ENCODE results near the gene NRROS. TPM values are rescaled to one million over a fixed set of nuclear protein-coding genes. Genes with fewer than 3 reads are reported as not detected.

The NRROS gene
- total RNA-seq, 1 experiment from 2014 or later, result 0.64 TPM

DNA sequence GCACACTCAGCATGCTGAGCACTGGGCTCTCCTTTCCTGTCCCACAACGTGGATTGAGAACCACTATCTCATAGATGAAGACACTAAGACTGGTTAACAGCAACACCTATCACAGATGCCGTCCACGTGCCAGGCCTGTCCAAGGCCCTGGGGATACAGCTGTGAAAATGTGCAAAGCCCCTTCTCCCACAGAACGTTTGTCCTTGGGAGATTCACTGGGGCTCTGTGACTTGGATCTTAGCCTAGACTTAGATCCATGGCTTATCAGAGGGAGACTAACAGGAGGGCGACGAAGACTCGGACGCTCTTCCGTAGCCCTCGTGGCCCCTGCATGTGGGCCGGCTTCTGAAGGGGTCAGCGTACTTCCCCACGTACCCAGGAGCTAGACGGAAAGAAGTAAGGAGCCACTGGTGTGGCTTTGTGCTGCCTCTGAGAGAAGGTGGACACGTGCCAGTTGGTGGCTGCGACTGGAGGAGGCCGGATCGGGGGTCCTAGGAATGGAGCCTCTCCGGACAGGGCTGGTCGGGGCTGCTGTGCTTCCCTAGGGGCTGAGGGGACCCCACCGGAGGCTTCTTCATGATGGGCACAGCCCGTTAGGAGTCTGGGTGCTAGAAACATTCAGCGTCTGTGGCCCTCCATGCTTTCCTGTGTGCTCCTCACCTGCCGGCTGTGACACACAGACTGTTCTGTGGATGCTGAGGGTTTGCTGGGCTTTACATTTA lies 964 bp downstream of the NRROS start:
- no peak overlapping the region for H3K4me3 ChIP-seq (ENCODE audit: low read depth, low read length, poor library complexity, severe bottlenecking)
- TF ChIP-seq CTCF (conservative IDR thresholded peaks at IDR 0.05; ENCODE audit: low read depth, low read length) (no peak), EZH2 (IDR thresholded peaks at IDR 0.05; ENCODE audit: borderline replicate concordance, low read depth, low read length, poor library complexity, severe bottlenecking) (no peak)
- H3K9me3 ChIP-seq (ENCODE audit: low read depth, low read length, poor library complexity, severe bottlenecking), result no peaks in the 10 kb centered on the region
- DNase-seq (ENCODE audit: low spot score), result no peak
- no peaks in the 10 kb centered on the region for H3K36me3 ChIP-seq (ENCODE audit: insufficient read depth, low read length, poor library complexity, severe bottlenecking)
- ChIA-PET POLR2A (ENCODE audit: low non-redundant PET) (no interaction called here), CTCF (no interaction called here)
- no peaks in the 10 kb centered on the region for H3K4me1 ChIP-seq (ENCODE audit: insufficient read depth, low read length, poor library complexity, severe bottlenecking)
- no peaks in the 10 kb centered on the region for H3K27me3 ChIP-seq (replicated peaks; ENCODE audit: insufficient read depth, low read depth, low read length, poor library complexity)
- BruUV-seq (replicated peaks), result no TSS peak
- intact Hi-C loops (cut with micrococcal nuclease; ENCODE audit: unreplicated experiment), result no loop called here
- H3K27ac ChIP-seq (ENCODE audit: low read depth, low read length, poor library complexity, severe bottlenecking), result no peak overlapping the region

- H3K4me1 ChIP-seq (ENCODE audit: insufficient read depth, low read length, poor library complexity, severe bottlenecking), result no peaks in the 10 kb centered on the region
- no peaks in the 10 kb centered on the region for H3K27me3 ChIP-seq (replicated peaks; ENCODE audit: insufficient read depth, low read depth, low read length, poor library complexity)
- no peaks in the 10 kb centered on the region for H3K9me3 ChIP-seq (ENCODE audit: low read depth, low read length, poor library complexity, severe bottlenecking)
- CTCF ChIA-PET, result no interaction called here
- H3K27ac ChIP-seq (ENCODE audit: low read depth, low read length, poor library complexity, severe bottlenecking), result no peak overlapping the region
- no peak for DNase-seq (ENCODE audit: low spot score)
- POLR2A ChIA-PET (ENCODE audit: low non-redundant PET), result no interaction called here
- H3K4me3 ChIP-seq (ENCODE audit: low read depth, low read length, poor library complexity, severe bottlenecking), result no peak overlapping the region
- BruUV-seq (replicated peaks), result no TSS peak
- no peaks in the 10 kb centered on the region for H3K36me3 ChIP-seq (ENCODE audit: insufficient read depth, low read length, poor library complexity, severe bottlenecking)
- TF ChIP-seq CTCF (conservative IDR thresholded peaks at IDR 0.05; ENCODE audit: low read depth, low read length) (no peak), EZH2 (IDR thresholded peaks at IDR 0.05; ENCODE audit: borderline replicate concordance, low read depth, low read length, poor library complexity, severe bottlenecking) (no peak)
- intact Hi-C loops (cut with micrococcal nuclease; ENCODE audit: unreplicated experiment), result no loop called here
Observed at GRCh38 chr3:196641333-196642054, 2.0 kb downstream of the NRROS start.

DNA sequence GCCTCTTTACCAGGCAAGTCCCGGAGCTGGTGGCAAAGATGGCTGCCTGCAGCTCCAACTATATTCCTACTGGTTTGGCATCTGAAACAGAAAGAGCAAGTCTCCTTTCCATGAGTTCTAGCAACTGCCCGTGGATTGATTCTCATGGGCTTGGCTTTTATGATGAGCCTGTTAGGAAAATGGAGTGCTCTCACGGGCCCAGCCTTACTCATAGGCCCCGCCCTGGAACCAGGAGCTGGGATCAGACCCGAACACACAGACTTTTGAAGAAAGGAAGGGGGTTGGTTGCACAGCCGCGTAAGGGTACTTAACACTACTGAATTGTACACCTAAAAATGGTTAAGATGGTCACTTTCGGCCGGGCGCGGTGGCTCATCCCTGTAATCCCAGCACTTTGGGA lies 2.9 kb downstream of the NRROS start:
- ChIA-PET CTCF (no interaction called here), POLR2A (ENCODE audit: low non-redundant PET) (no interaction called here)
- no peak for DNase-seq (ENCODE audit: low spot score)
- no peaks in the 10 kb centered on the region for H3K9me3 ChIP-seq (ENCODE audit: low read depth, low read length, poor library complexity, severe bottlenecking)
- H3K27ac ChIP-seq (ENCODE audit: low read depth, low read length, poor library complexity, severe bottlenecking), result no peak overlapping the region
- no peaks in the 10 kb centered on the region for H3K36me3 ChIP-seq (ENCODE audit: insufficient read depth, low read length, poor library complexity, severe bottlenecking)
- BruUV-seq (replicated peaks), result no TSS peak
- no peak overlapping the region for H3K4me3 ChIP-seq (ENCODE audit: low read depth, low read length, poor library complexity, severe bottlenecking)
- TF ChIP-seq CTCF (conservative IDR thresholded peaks at IDR 0.05; ENCODE audit: low read depth, low read length) (no peak), EZH2 (IDR thresholded peaks at IDR 0.05; ENCODE audit: borderline replicate concordance, low read depth, low read length, poor library complexity, severe bottlenecking) (no peak)
- intact Hi-C loops (cut with micrococcal nuclease; ENCODE audit: unreplicated experiment), result no loop called here
- H3K4me1 ChIP-seq (ENCODE audit: insufficient read depth, low read length, poor library complexity, severe bottlenecking), result no peaks in the 10 kb centered on the region
- H3K27me3 ChIP-seq (replicated peaks; ENCODE audit: insufficient read depth, low read depth, low read length, poor library complexity), result no peaks in the 10 kb centered on the region

Measured in A673 (cell line).